HG03460 (cell line): ENCODE measurements around the gene FKBP6.
A peak's percentile ranks its signal among the peaks of the same experiment; 100 is the strongest.
"Not testable (repeated sequence)": the region's sequence is repeated elsewhere in the genome, so short reads cannot be mapped to it uniquely, and the experiment has no call there.

Experiments
- ATAC-seq: cut with Tn5 transposase; IDR thresholded peaks from one replicate; pipeline ENCODE4 v1.9.1; 2021; ENCODE audit not compliant: unreplicated experiment

Gene FKBP6

GRCh38 chr7:73327922-73328321 lies at the start of gene FKBP6, which contains the start of gene TRIM50:
TSS of gene FKBP6 (plus strand) at chr7:73328161. CDS start at chr7:73328429, 268 bp downstream.
TSS of gene TRIM50 (minus strand) at chr7:73328082. CDS start at chr7:73324787, 3,295 bp downstream.
- ATAC-seq = not testable (repeated sequence)

GRCh38 chr7:73297235-73297634 lies 30.7 kb upstream of the FKBP6 start:
- not testable (repeated sequence) for ATAC-seq

GRCh38 chr7:73297706-73298105 lies 30.3 kb upstream of the FKBP6 start:
- ATAC-seq = not testable (repeated sequence)

- not testable (repeated sequence) for ATAC-seq
These were observed 28.1 kb upstream of the FKBP6 start for GRCh38 chr7:73299812-73300211.

GRCh38 chr7:73301108-73301507 lies 26.9 kb upstream of the FKBP6 start:
- ATAC-seq = not testable (repeated sequence)

- not testable (repeated sequence) for ATAC-seq
These were observed 25.1 kb upstream of the FKBP6 start for GRCh38 chr7:73302846-73303245.

GRCh38 chr7:73303546-73303945 lies 24.4 kb upstream of the FKBP6 start:
- no peak for ATAC-seq

GRCh38 chr7:73304071-73304470 lies 23.9 kb upstream of the FKBP6 start:
- no peak for ATAC-seq

GRCh38 chr7:73304612-73305387 lies 23.2 kb upstream of the FKBP6 start:
- ATAC-seq = not testable (repeated sequence)

- ATAC-seq = no peak
These were observed 20.5 kb upstream of the FKBP6 start for GRCh38 chr7:73307436-73307835.

GRCh38 chr7:73308074-73308664 lies 19.8 kb upstream of the FKBP6 start:
- ATAC-seq = peak; percentile 46

GRCh38 chr7:73308665-73309214 lies 19.2 kb upstream of the FKBP6 start, which contains the start of gene NSUN5:
TSS of gene NSUN5 (minus strand) at chr7:73308826. CDS start at chr7:73308790, 36 bp downstream.
- peak; percentile 86 for ATAC-seq

GRCh38 chr7:73311421-73311820 lies 16.5 kb upstream of the FKBP6 start:
- ATAC-seq = not testable (repeated sequence)

GRCh38 chr7:73312831-73313520 lies 15.0 kb upstream of the FKBP6 start:
- no peak for ATAC-seq

GRCh38 chr7:73313521-73313906 lies 14.4 kb upstream of the FKBP6 start:
- no peak for ATAC-seq

- no peak for ATAC-seq
These were observed 13.7 kb upstream of the FKBP6 start for GRCh38 chr7:73314271-73314670.

- ATAC-seq = no peak
These were observed 11.4 kb upstream of the FKBP6 start for GRCh38 chr7:73316521-73316920.

GRCh38 chr7:73318656-73319204 lies 9.2 kb upstream of the FKBP6 start:
- not testable (repeated sequence) for ATAC-seq

GRCh38 chr7:73319541-73319940 lies 8.4 kb upstream of the FKBP6 start:
- ATAC-seq = not testable (repeated sequence)

- ATAC-seq = not testable (repeated sequence)
These were observed 8.0 kb upstream of the FKBP6 start for GRCh38 chr7:73320009-73320408.
